ENCODE results near the gene SNX30. TPM values are rescaled to one million over a fixed set of nuclear protein-coding genes. Genes with fewer than 3 reads are reported as not detected.

SNX30 gene
- polyA plus RNA-seq, 1 of the 3 experiments (the other 2 are of a cell fraction) = 2.7 TPM

- no peak for TF ChIP-seq GABPA (IDR thresholded peaks at IDR 0.05; ENCODE audit: low read depth)
- TF ChIP-seq RXRA (IDR thresholded peaks at IDR 0.05; ENCODE audit: borderline replicate concordance, low read depth) = no peak
- no peak for TF ChIP-seq IRF3 (IDR thresholded peaks at IDR 0.05; ENCODE audit: low read depth, low read length)
- TF ChIP-seq TAF1 (IDR thresholded peaks at IDR 0.05; ENCODE audit: borderline replicate concordance, low read depth, low read length) = no peak
- TF ChIP-seq FOSL2 (IDR thresholded peaks at IDR 0.05; ENCODE audit: borderline replicate concordance, low read depth) = no peak
- TF ChIP-seq MXI1 (IDR thresholded peaks at IDR 0.05; ENCODE audit: low read depth, low read length) = no peak
- TF ChIP-seq FOXM1 (IDR thresholded peaks at IDR 0.05; ENCODE audit: low read depth) = no peak
- no peak for TF ChIP-seq EZH2phosphoT487 (IDR thresholded peaks at IDR 0.05; ENCODE audit: borderline replicate concordance, low read depth)
- Histone ChIP-seq H3K4me1 (ENCODE audit: control insufficient read depth in 1 of 2, insufficient read depth in 2 of 2, low read depth in 1 of 2, low read length in 1 of 2) (peaks cover 0 to 2% of the 10 kb centered on the region in 2 experiments; a peak in 1 of 4 replicates), H3K27me3 (ENCODE audit: insufficient read depth) (no peaks in the 10 kb centered on the region), H3K36me3 (replicated peaks in 1 of 2; ENCODE audit: control insufficient read depth in 1 of 2, insufficient read depth in 2 of 2, low read length in 1 of 2) (peaks cover 0 to 6% of the 10 kb centered on the region in 2 experiments), H3K79me2 (ENCODE audit: insufficient read depth) (no peaks in the 10 kb centered on the region), H3F3A (replicated peaks; ENCODE audit: insufficient read depth) (no peaks in the 10 kb centered on the region), H3K4me2 (no peak overlapping the region), H3K9me2 (no peaks in the 10 kb centered on the region), H2AFZ (ENCODE audit: low read depth) (no peak overlapping the region), H3K4me3 (ENCODE audit: low read depth in 2 of 2, low read length in 1 of 2) (no peak overlapping the region), H3K9ac (no peak overlapping the region), H3K9me3 (no peaks in the 10 kb centered on the region), H3K27ac (ENCODE audit: low read depth in 2 of 2, low read length in 1 of 2) (no peak overlapping the region), H4K20me1 (ENCODE audit: insufficient read depth) (no peaks in the 10 kb centered on the region)
- WGBS (ENCODE audit: low lambda C conversion rate) = 95% methylated on average over 5 of the region's 5 CpGs
- no peak for DNase-seq
- CTCF ChIA-PET = interaction anchor here (1.0 kb wide), 1 partner anchor 9 kb away, joined by 3 read pairs; no protein-coding TSS in a partner anchor
- POLR2A ChIA-PET = no interaction called here
Measured at GRCh38 chr9:112817860-112818203, 67.3 kb downstream of the SNX30 start.

- H3K9ac ChIP-seq = no peak overlapping the region
- no peak overlapping the region; a peak in 1 of 4 replicates for H3K27ac ChIP-seq (ENCODE audit: low read depth in 2 of 2, low read length in 1 of 2)
- H3K4me1 ChIP-seq (ENCODE audit: control insufficient read depth in 1 of 2, insufficient read depth in 2 of 2, low read depth in 1 of 2, low read length in 1 of 2) = peaks cover 0 to 2% of the 10 kb centered on the region in 2 experiments; a peak in 1 of 4 replicates
- H3K27me3 ChIP-seq (ENCODE audit: insufficient read depth) = no peaks in the 10 kb centered on the region
- H3K4me2 ChIP-seq = no peak overlapping the region
- ChIA-PET CTCF (interaction anchor here (0.6 to 2.2 kb wide), 40 partner anchors 9 to 1057 kb away, joined by 3 to 17 read pairs (median 4); partner anchors contain the start of genes HSDL2, INIP, KIAA1958 and SNX30), POLR2A (no interaction called here)
- no peaks in the 10 kb centered on the region for H4K20me1 ChIP-seq (ENCODE audit: insufficient read depth)
- peaks cover 0 to 6% of the 10 kb centered on the region in 2 experiments for H3K36me3 ChIP-seq (replicated peaks in 1 of 2; ENCODE audit: control insufficient read depth in 1 of 2, insufficient read depth in 2 of 2, low read length in 1 of 2)
- no peaks in the 10 kb centered on the region for H3K79me2 ChIP-seq (ENCODE audit: insufficient read depth)
- H3F3A ChIP-seq (replicated peaks; ENCODE audit: insufficient read depth) = peaks cover 5% of the 10 kb centered on the region
- peak; percentile 58 for DNase-seq
- TF ChIP-seq USF2 (IDR thresholded peaks at IDR 0.05; ENCODE audit: borderline replicate concordance, low read depth, low read length) (no peak), SMC3 (IDR thresholded peaks at IDR 0.05; ENCODE audit: low read depth, low read length) (peak; percentile 66), CTCF (IDR thresholded peaks at IDR 0.05) (peak; percentile 73), MEF2A (IDR thresholded peaks at IDR 0.05; ENCODE audit: borderline replicate concordance, low read depth) (no peak), RAD21 (IDR thresholded peaks at IDR 0.05; ENCODE audit: low read length) (peak; percentile 80), RFX5 (IDR thresholded peaks at IDR 0.05; ENCODE audit: low read length) (no peak)
- H2AFZ ChIP-seq (ENCODE audit: low read depth) = no peak overlapping the region
- no peaks in the 10 kb centered on the region for H3K9me2 ChIP-seq
- H3K4me3 ChIP-seq (ENCODE audit: low read depth in 2 of 2, low read length in 1 of 2) = peak overlapping the region in 1 of 2 experiments; percentile 7; a peak in 1 of 4 replicates
- no peaks in the 10 kb centered on the region for H3K9me3 ChIP-seq
- WGBS (ENCODE audit: low lambda C conversion rate) = 76% methylated on average over 7 of the region's 7 CpGs
Measured at GRCh38 chr9:112819635-112820496, 69.3 kb downstream of the SNX30 start.

Measured in SK-N-SH (cell line).